Esophagus squamous epithelium (tissue), 4 donors: ENCODE measurements around the gene GPC6.

ENCODE experiments used
- POLR2A ChIP-seq, 4 donors: fragments of 450-650 bp; IDR thresholded peaks; one replicate each; pipeline ENCODE4 v1.6.1; 2017; ENCODE audit warnings: antibody characterized with exemption in 4 of 4, mild to moderate bottlenecking in 4 of 4, moderate library complexity in 3 of 4
- TF ChIP-seq, protein P1 (sequence below), 6 experiments: fragments of 450-650 bp in 4 of 6; fragments of 200-600 bp in 2 of 6; sonication (generic) in 2 of 6; IDR thresholded peaks; one replicate each; pipeline ENCODE4 v1.5.1; 2016 to 2019; ENCODE audit warnings: antibody characterized with exemption in 6 of 6, mild to moderate bottlenecking in 4 of 6, moderate library complexity in 4 of 6

DNA sequence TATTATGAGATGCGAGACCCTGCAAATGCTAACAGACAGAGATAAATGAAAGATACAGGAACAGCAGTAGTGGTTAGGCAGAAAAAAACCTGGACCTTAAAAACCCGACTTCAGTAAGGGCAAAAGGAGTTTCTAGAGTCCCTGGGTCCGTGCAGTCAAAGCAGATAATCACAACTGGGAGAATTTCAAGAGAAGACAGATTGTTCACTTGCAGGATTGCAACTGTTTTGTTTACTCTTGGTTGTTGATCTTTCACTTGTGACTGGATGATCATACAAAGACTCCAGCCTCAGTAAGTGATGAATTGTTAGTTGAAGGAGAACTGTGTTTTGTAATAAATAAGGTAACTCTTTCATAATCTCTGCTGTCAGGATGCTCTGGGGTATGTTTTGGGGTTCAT, 135.1 kb downstream of the GPC6 start:
- TF ChIP-seq, protein P1, sequence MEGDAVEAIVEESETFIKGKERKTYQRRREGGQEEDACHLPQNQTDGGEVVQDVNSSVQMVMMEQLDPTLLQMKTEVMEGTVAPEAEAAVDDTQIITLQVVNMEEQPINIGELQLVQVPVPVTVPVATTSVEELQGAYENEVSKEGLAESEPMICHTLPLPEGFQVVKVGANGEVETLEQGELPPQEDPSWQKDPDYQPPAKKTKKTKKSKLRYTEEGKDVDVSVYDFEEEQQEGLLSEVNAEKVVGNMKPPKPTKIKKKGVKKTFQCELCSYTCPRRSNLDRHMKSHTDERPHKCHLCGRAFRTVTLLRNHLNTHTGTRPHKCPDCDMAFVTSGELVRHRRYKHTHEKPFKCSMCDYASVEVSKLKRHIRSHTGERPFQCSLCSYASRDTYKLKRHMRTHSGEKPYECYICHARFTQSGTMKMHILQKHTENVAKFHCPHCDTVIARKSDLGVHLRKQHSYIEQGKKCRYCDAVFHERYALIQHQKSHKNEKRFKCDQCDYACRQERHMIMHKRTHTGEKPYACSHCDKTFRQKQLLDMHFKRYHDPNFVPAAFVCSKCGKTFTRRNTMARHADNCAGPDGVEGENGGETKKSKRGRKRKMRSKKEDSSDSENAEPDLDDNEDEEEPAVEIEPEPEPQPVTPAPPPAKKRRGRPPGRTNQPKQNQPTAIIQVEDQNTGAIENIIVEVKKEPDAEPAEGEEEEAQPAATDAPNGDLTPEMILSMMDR (IDR thresholded peaks at IDR 0.05): no peak
- TF ChIP-seq POLR2A (IDR thresholded peaks at IDR 0.05): no peak
